IMR-90 (cell line): ENCODE results near the gene AKAP6. TPM values are rescaled to one million over a fixed set of nuclear protein-coding genes. Genes with fewer than 3 reads are reported as not detected.

Source experiments
- ATAC-seq: fragments of 200-7000 bp; cut with Tn5 transposase; 2 replicates; pipeline ENCODE4 v1.9.1; 2020; ENCODE audit warnings: low read depth, mild to moderate bottlenecking, moderate library complexity
- BruUV-seq: library from RNA; stranded (reverse); fragments of 400-500 nt; replicated peaks from 2 replicates; lab custom pipeline; 2021; lab: Mats Ljungman, UMichigan
- CTCF ChIA-PET: fragments of 300-600 bp; formaldehyde crosslinking; extraction: SDS; loops from one replicate; lab custom pipeline; 2021; ENCODE audit warnings: antibody characterized with exemption; lab: Yijun Ruan, JAX
- POLR2A ChIA-PET: fragments of 300-600 bp; sonication (Branson Sonifier 250); formaldehyde crosslinking; loops from one replicate; lab custom pipeline; 2022; ENCODE audit warnings: antibody characterized with exemption; ENCODE audit not compliant: unreplicated experiment; lab: Charles Lee
- DNase-seq: peaks from one replicate; pipeline ENCODE4 v3.0.0; 2013
- H2AFZ ChIP-seq: replicated peaks from 2 replicates; pipeline ENCODE3; 2013; ENCODE audit warnings: low read length, mild to moderate bottlenecking; ENCODE audit not compliant: poor library complexity
- H2AK5ac ChIP-seq: 2 replicates; pipeline ENCODE4 v1.6.1; 2013; ENCODE audit warnings: low read depth, low read length, inconsistent platforms
- H2AK9ac ChIP-seq: replicated peaks from 2 replicates; pipeline ENCODE3; 2013; ENCODE audit warnings: mild to moderate bottlenecking, low read depth, low read length, moderate library complexity; ENCODE audit not compliant: poor library complexity
- H2BK120ac ChIP-seq: 2 replicates; pipeline ENCODE4 v1.6.1; 2013; ENCODE audit warnings: low read depth, low read length, inconsistent platforms
- H2BK15ac ChIP-seq: 3 replicates; pipeline ENCODE4 v1.6.1; 2013; ENCODE audit warnings: low read depth, low read length, inconsistent platforms
- H2BK20ac ChIP-seq: 2 replicates; pipeline ENCODE4 v1.6.1; 2013; ENCODE audit warnings: low read depth, mild to moderate bottlenecking, inconsistent platforms, low read length, moderate library complexity
- H2BK5ac ChIP-seq: 2 replicates; pipeline ENCODE4 v1.6.1; 2013; ENCODE audit warnings: mild to moderate bottlenecking, low read depth, low read length, inconsistent platforms; ENCODE audit not compliant: poor library complexity, severe bottlenecking
- H3K14ac ChIP-seq: replicated peaks from 2 replicates; pipeline ENCODE4 v1.6.1; 2013; ENCODE audit warnings: low read depth, low read length, inconsistent platforms
- H3K18ac ChIP-seq: 2 replicates; pipeline ENCODE4 v1.6.1; 2013; ENCODE audit warnings: low read depth, low read length, control low read depth
- H3K23ac ChIP-seq: 2 replicates; pipeline ENCODE4 v1.6.1; 2013; ENCODE audit warnings: low read depth, low read length, inconsistent platforms
- H3K27ac ChIP-seq: 2 replicates; pipeline ENCODE4 v1.5.1; 2013; ENCODE audit warnings: mild to moderate bottlenecking, control low read depth, low read length; ENCODE audit not compliant: insufficient read depth
- H3K27me3 ChIP-seq: 2 replicates; pipeline ENCODE4 v1.6.1; 2013; ENCODE audit warnings: low read length; ENCODE audit not compliant: control insufficient read depth, insufficient read depth
- H3K36me3 ChIP-seq: 2 replicates; pipeline ENCODE4 v1.6.1; 2013; ENCODE audit warnings: low read length, mixed read lengths; ENCODE audit not compliant: control insufficient read depth, insufficient read depth
- H3K4ac ChIP-seq: 2 replicates; pipeline ENCODE4 v1.6.1; 2013; ENCODE audit warnings: low read depth, low read length, inconsistent platforms
- H3K4me1 ChIP-seq: 2 replicates; pipeline ENCODE4 v1.6.1; 2013; ENCODE audit warnings: low read length, mixed read lengths; ENCODE audit not compliant: control insufficient read depth, insufficient read depth
- H3K4me2 ChIP-seq: 2 replicates; pipeline ENCODE4 v1.6.1; 2013; ENCODE audit warnings: low read depth, mild to moderate bottlenecking, control low read depth, low read length, moderate library complexity
- H3K4me3 ChIP-seq: 2 replicates; pipeline ENCODE4 v1.5.1; 2013; ENCODE audit warnings: low read depth, mild to moderate bottlenecking, control low read depth, low read length, moderate library complexity; ENCODE audit not compliant: insufficient read depth
- H3K56ac ChIP-seq: 2 replicates; pipeline ENCODE4 v1.6.1; 2013; ENCODE audit warnings: low read length, inconsistent platforms; ENCODE audit not compliant: insufficient read depth; ENCODE audit errors: extremely low read depth
- H3K79me1 ChIP-seq, 2 experiments: 2 replicates each; pipeline ENCODE4 v1.6.1; 2013; ENCODE audit warnings: low read length in 2 of 2, inconsistent platforms in 1 of 2, low read depth in 1 of 2
- H3K9ac ChIP-seq: 2 replicates; pipeline ENCODE4 v1.6.1; 2013; ENCODE audit warnings: low read depth, low read length, control low read depth
- H3K9me1 ChIP-seq: 2 replicates; pipeline ENCODE4 v1.6.1; 2013; ENCODE audit warnings: low read length, inconsistent platforms; ENCODE audit not compliant: insufficient read depth
- H3K9me3 ChIP-seq: 2 replicates; pipeline ENCODE4 v1.6.1; 2013; ENCODE audit warnings: low read length; ENCODE audit not compliant: control insufficient read depth, insufficient read depth
- H4K20me1 ChIP-seq: 2 replicates; pipeline ENCODE4 v1.6.1; 2013; ENCODE audit warnings: low read length, inconsistent platforms; ENCODE audit not compliant: insufficient read depth
- H4K5ac ChIP-seq: 2 replicates; pipeline ENCODE4 v1.6.1; 2013; ENCODE audit warnings: mild to moderate bottlenecking, low read depth, low read length, control low read depth
- H4K8ac ChIP-seq, 2 experiments: 2 replicates each; pipeline ENCODE4 v1.6.1; 2013; ENCODE audit warnings: low read depth in 2 of 2, low read length in 2 of 2, control low read depth in 1 of 2, inconsistent platforms in 1 of 2
- H4K91ac ChIP-seq: 2 replicates; pipeline ENCODE4 v1.6.1; 2013; ENCODE audit warnings: low read depth, low read length, inconsistent platforms; ENCODE audit not compliant: insufficient read depth
- BHLHE40 ChIP-seq: fragments of 150-350 bp; IDR thresholded peaks from 2 replicates; pipeline ENCODE4 v1.6.1; 2016; ENCODE audit warnings: mild to moderate bottlenecking, low read depth, low read length
- MAZ ChIP-seq: IDR thresholded peaks from 2 replicates; pipeline ENCODE4 v1.6.1; 2012; ENCODE audit warnings: low read depth, mild to moderate bottlenecking, low read length, improper control_type of control experiment, moderate library complexity, borderline replicate concordance
- MXI1 ChIP-seq: IDR thresholded peaks from 2 replicates; pipeline ENCODE4 v1.6.1; 2012; ENCODE audit warnings: low read depth, mild to moderate bottlenecking, low read length, moderate library complexity, borderline replicate concordance
- POLR2A ChIP-seq: IDR thresholded peaks from 2 replicates; pipeline ENCODE4 v1.6.1; 2012; ENCODE audit warnings: mild to moderate bottlenecking, low read depth, low read length
- RAD21 ChIP-seq: IDR thresholded peaks from 2 replicates; pipeline ENCODE4 v1.6.1; 2012; ENCODE audit warnings: low read length, improper control_type of control experiment
- RCOR1 ChIP-seq: IDR thresholded peaks from 2 replicates; pipeline ENCODE4 v1.6.1; 2012; ENCODE audit warnings: mild to moderate bottlenecking, low read length, improper control_type of control experiment; ENCODE audit not compliant: insufficient replicate concordance
- WGBS, 2 experiments: methylation state at CpG; one replicate each; pipeline versions ENCODE4 v1.1.5 to v1.1.7; 2013; ENCODE audit warnings: missing lambda C conversion rate in 2 of 2; ENCODE audit not compliant: insufficient read length in 1 of 2; ENCODE audit errors: extremely low coverage in 2 of 2; 5-methylcytosine and 5-hydroxymethylcytosine counted together
- dilution Hi-C: fragments of 300-500 bp; cut with HindIII; formaldehyde crosslinking; loops from one replicate; pipeline ENCODE4 v1.14.3; 2018; ENCODE audit warnings: low sequenced_read_pairs; ENCODE audit not compliant: unreplicated experiment
- in situ Hi-C: fragments of 300-500 bp; cut with MboI; formaldehyde crosslinking; loops from 3 replicates; pipeline ENCODE4 v1.14.3; 2019; ENCODE audit warnings: low sequenced_read_pairs, inconsistent platforms, mixed read lengths
- intact Hi-C: fragments of 100-400 bp; cut with micrococcal nuclease; formaldehyde crosslinking; loops from 2 replicates; pipeline ENCODE4 v1.10.0; 2022
- polyA plus RNA-seq, 3 experiments: library from polyadenylated mRNA; depleted of rRNA; stranded (reverse); fragments of >200 nt; gene quantifications; 2 replicates each; pipeline ENCODE4 v1.2.3, GENCODE V29; 2012; ENCODE audit warnings: low replicate concordance in 1 of 3
- total RNA-seq: library from RNA; depleted of rRNA; stranded (reverse); fragments of >200 nt; gene quantifications from 2 replicates; pipeline ENCODE4 v1.2.3, GENCODE V29; 2012

AKAP6 gene
- total and polyA plus RNA-seq, 2 of the 4 experiments (the other 2 are of a cell fraction), result 0.22 to 1.6 TPM

DNA sequence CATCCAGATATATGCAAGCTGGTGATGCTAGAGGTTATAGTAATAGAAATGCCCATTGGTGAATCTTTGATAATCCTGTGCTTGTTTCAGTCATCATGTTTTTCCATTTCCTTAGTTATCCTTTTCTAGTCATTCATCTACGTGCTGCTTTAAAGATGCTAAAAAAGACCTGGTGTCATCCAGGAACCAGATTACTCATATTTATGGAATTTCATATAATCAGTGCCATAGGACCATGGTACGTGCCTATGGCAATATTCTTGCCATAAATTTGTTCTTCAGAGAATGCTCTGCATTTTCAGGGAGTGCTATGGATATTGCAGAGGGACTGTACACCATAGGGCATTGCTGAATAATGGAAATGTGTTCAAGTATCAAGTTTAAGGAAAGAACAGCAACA lies 267.3 kb downstream of the AKAP6 start:
- no peak overlapping the region for H2BK120ac ChIP-seq
- ChIA-PET CTCF (interaction anchor here (0.7 kb wide), 1 partner anchor 1196 kb away, joined by 3 read pairs; no protein-coding TSS in a partner anchor), POLR2A (no interaction called here)
- BruUV-seq, result no TSS peak
- H4K8ac ChIP-seq, result no peak overlapping the region
- H3K9me1 ChIP-seq, result peaks cover 14% of the 10 kb centered on the region
- no peak overlapping the region for H2BK15ac ChIP-seq
- H4K5ac ChIP-seq, result no peak overlapping the region
- no peak overlapping the region for H3K4ac ChIP-seq
- H3K23ac ChIP-seq, result no peak overlapping the region
- H3K4me2 ChIP-seq, result no peak overlapping the region
- no peak overlapping the region for H3K9ac ChIP-seq
- no peak overlapping the region for H2AFZ ChIP-seq
- H2BK5ac ChIP-seq, result no peak overlapping the region
- H3K4me1 ChIP-seq, result peaks cover 9% of the 10 kb centered on the region
- no peak overlapping the region for H4K91ac ChIP-seq
- no CpG with 5 or more reads among the region's 2 CpGs for WGBS, 2 experiments
- H3K27me3 ChIP-seq, result no peaks in the 10 kb centered on the region
- no peaks in the 10 kb centered on the region for H3K79me1 ChIP-seq
- H3K9me3 ChIP-seq, result no peaks in the 10 kb centered on the region
- H3K56ac ChIP-seq, result no peak overlapping the region
- H4K20me1 ChIP-seq, result no peaks in the 10 kb centered on the region; the same call in 1 of the 2 replicates
- dilution Hi-C loops, result loop anchor here (25.0 kb wide), 1 partner anchor 1191 kb away; no protein-coding TSS in a partner anchor
- no peak overlapping the region for H2AK9ac ChIP-seq
- DNase-seq (no peak), ATAC-seq (no peak)
- in situ Hi-C loops, result loop anchor here (25.0 kb wide), 1 partner anchor 841 kb away; no protein-coding TSS in a partner anchor
- no peak overlapping the region for H3K14ac ChIP-seq
- H2BK20ac ChIP-seq, result no peak overlapping the region
- intact Hi-C loops, result loop anchor here (10.0 kb wide), 1 partner anchor 298 kb away; no protein-coding TSS in a partner anchor
- no peak overlapping the region for H3K4me3 ChIP-seq
- no peak overlapping the region for H3K27ac ChIP-seq
- H3K18ac ChIP-seq, result no peak overlapping the region
- no peak overlapping the region for H2AK5ac ChIP-seq
- TF ChIP-seq MAZ (no peak), POLR2A (no peak), MXI1 (no peak), RAD21 (no peak), RCOR1 (no peak), BHLHE40 (no peak)
- no peaks in the 10 kb centered on the region for H3K36me3 ChIP-seq
